Measurements from ENCODE around the gene P2RY12.

The P2RY12 gene

GRCh38 chr3:151384741-151385174, at the start of gene P2RY12:
P2RY12 (minus strand) TSS chr3:151384753; CDS start chr3:151338845, 45,908 bp downstream.
- Mint-ChIP-seq H3K27ac (no peak within 1 kb of the TSS), H3K9me3 (no peaks in the 10 kb centered on the region), H3K4me3 (no peak within 1 kb of the TSS), H3K36me3 (peaks cover 7% of the 10 kb centered on the region), H3K4me1 (peaks cover 5% of the 10 kb centered on the region)
- ATAC-seq (no peak), DNase-seq (ENCODE audit: low spot score in 2 of 2) (no peak)

GRCh38 chr3:151432616-151433372, 48.2 kb upstream of the P2RY12 start:
- no peaks in the 10 kb centered on the region for H3K36me3 Mint-ChIP-seq
- peaks cover 5% of the 10 kb centered on the region for H3K4me1 Mint-ChIP-seq
- no peaks in the 10 kb centered on the region for H3K9me3 Mint-ChIP-seq
- no peak for DNase-seq (ENCODE audit: low spot score in 2 of 2)
- no peak for ATAC-seq
- no peak overlapping the region for H3K4me3 Mint-ChIP-seq
- H3K27ac Mint-ChIP-seq = no peak overlapping the region

- peaks cover 5% of the 10 kb centered on the region for H3K4me1 Mint-ChIP-seq
- H3K4me3 Mint-ChIP-seq = no peak overlapping the region
- no peaks in the 10 kb centered on the region for H3K36me3 Mint-ChIP-seq
- H3K27ac Mint-ChIP-seq = no peak overlapping the region
- DNase-seq (ENCODE audit: low spot score in 2 of 2) (no peak), ATAC-seq (no peak)
- no peaks in the 10 kb centered on the region for H3K9me3 Mint-ChIP-seq
These were observed 47.4 kb upstream of the P2RY12 start for GRCh38 chr3:151431940-151432339.

- DNase-seq (ENCODE audit: low spot score in 2 of 2) = no peak
- Mint-ChIP-seq H3K36me3 (no peaks in the 10 kb centered on the region), H3K9me3 (no peaks in the 10 kb centered on the region), H3K27ac (no peak overlapping the region), H3K4me1 (peaks cover 5% of the 10 kb centered on the region), H3K4me3 (no peak overlapping the region)
- ATAC-seq = no peak
These were observed 46.4 kb upstream of the P2RY12 start for GRCh38 chr3:151430821-151431484.

GRCh38 chr3:151428386-151428785, 43.8 kb upstream of the P2RY12 start:
- H3K36me3 Mint-ChIP-seq = no peaks in the 10 kb centered on the region
- no peak for DNase-seq (ENCODE audit: low spot score in 2 of 2)
- no peaks in the 10 kb centered on the region for H3K9me3 Mint-ChIP-seq
- H3K27ac Mint-ChIP-seq = no peak overlapping the region
- no peak overlapping the region for H3K4me3 Mint-ChIP-seq
- peaks cover 5% of the 10 kb centered on the region for H3K4me1 Mint-ChIP-seq
- no peak for ATAC-seq

GRCh38 chr3:151426341-151426657, 41.7 kb upstream of the P2RY12 start:
- ATAC-seq (no peak), DNase-seq (ENCODE audit: low spot score in 2 of 2) (no peak)
- Mint-ChIP-seq H3K4me1 (peaks cover 5% of the 10 kb centered on the region), H3K36me3 (no peaks in the 10 kb centered on the region), H3K27ac (no peak overlapping the region), H3K4me3 (no peak overlapping the region), H3K9me3 (no peaks in the 10 kb centered on the region)

GRCh38 chr3:151425627-151426340, 41.2 kb upstream of the P2RY12 start:
- Mint-ChIP-seq H3K9me3 (no peaks in the 10 kb centered on the region), H3K36me3 (no peaks in the 10 kb centered on the region), H3K27ac (no peak overlapping the region), H3K4me3 (no peak overlapping the region), H3K4me1 (peaks cover 2% of the 10 kb centered on the region)
- no peak for ATAC-seq
- no peak for DNase-seq (ENCODE audit: low spot score in 2 of 2)

GRCh38 chr3:151423091-151423490, 38.5 kb upstream of the P2RY12 start:
- no peak overlapping the region for H3K4me3 Mint-ChIP-seq
- ATAC-seq = no peak
- no peak for DNase-seq (ENCODE audit: low spot score in 2 of 2)
- H3K36me3 Mint-ChIP-seq = no peaks in the 10 kb centered on the region
- no peaks in the 10 kb centered on the region for H3K9me3 Mint-ChIP-seq
- H3K4me1 Mint-ChIP-seq = no peaks in the 10 kb centered on the region
- H3K27ac Mint-ChIP-seq = no peak overlapping the region

GRCh38 chr3:151421938-151422337, 37.4 kb upstream of the P2RY12 start:
- ATAC-seq (no peak), DNase-seq (ENCODE audit: low spot score in 2 of 2) (no peak)
- Mint-ChIP-seq H3K4me3 (no peak overlapping the region), H3K4me1 (no peaks in the 10 kb centered on the region), H3K9me3 (no peaks in the 10 kb centered on the region), H3K27ac (no peak overlapping the region), H3K36me3 (no peaks in the 10 kb centered on the region)

- Mint-ChIP-seq H3K36me3 (no peaks in the 10 kb centered on the region), H3K27ac (no peak overlapping the region), H3K9me3 (no peaks in the 10 kb centered on the region), H3K4me3 (no peak overlapping the region), H3K4me1 (no peaks in the 10 kb centered on the region)
- ATAC-seq (no peak), DNase-seq (ENCODE audit: low spot score in 2 of 2) (no peak)
These were observed 35.3 kb upstream of the P2RY12 start for GRCh38 chr3:151419806-151420205.

GRCh38 chr3:151415289-151415688, 30.7 kb upstream of the P2RY12 start:
- DNase-seq (ENCODE audit: low spot score in 2 of 2) (no peak), ATAC-seq (no peak)
- H3K27ac Mint-ChIP-seq = no peak overlapping the region
- no peak overlapping the region for H3K4me3 Mint-ChIP-seq
- H3K4me1 Mint-ChIP-seq = no peaks in the 10 kb centered on the region
- no peaks in the 10 kb centered on the region for H3K9me3 Mint-ChIP-seq
- H3K36me3 Mint-ChIP-seq = no peaks in the 10 kb centered on the region

- no peak overlapping the region for H3K27ac Mint-ChIP-seq
- DNase-seq (ENCODE audit: low spot score in 2 of 2) (no peak), ATAC-seq (no peak)
- no peak overlapping the region for H3K4me3 Mint-ChIP-seq
- no peaks in the 10 kb centered on the region for H3K9me3 Mint-ChIP-seq
- H3K36me3 Mint-ChIP-seq = no peaks in the 10 kb centered on the region
- H3K4me1 Mint-ChIP-seq = no peaks in the 10 kb centered on the region
These were observed 28.4 kb upstream of the P2RY12 start for GRCh38 chr3:151412989-151413388.

GRCh38 chr3:151410891-151411559, 26.5 kb upstream of the P2RY12 start:
- no peak for ATAC-seq
- H3K4me1 Mint-ChIP-seq = no peaks in the 10 kb centered on the region
- no peak overlapping the region for H3K27ac Mint-ChIP-seq
- H3K4me3 Mint-ChIP-seq = no peak overlapping the region
- no peaks in the 10 kb centered on the region for H3K9me3 Mint-ChIP-seq
- no peaks in the 10 kb centered on the region for H3K36me3 Mint-ChIP-seq
- no peak for DNase-seq (ENCODE audit: low spot score in 2 of 2)

GRCh38 chr3:151407928-151408327, 23.4 kb upstream of the P2RY12 start:
- Mint-ChIP-seq H3K4me1 (no peaks in the 10 kb centered on the region), H3K9me3 (no peaks in the 10 kb centered on the region), H3K36me3 (no peaks in the 10 kb centered on the region), H3K27ac (no peak overlapping the region), H3K4me3 (no peak overlapping the region)
- ATAC-seq (no peak), DNase-seq (ENCODE audit: low spot score in 2 of 2) (no peak)

- DNase-seq (ENCODE audit: low spot score in 2 of 2) (no peak), ATAC-seq (no peak)
- no peak overlapping the region for H3K27ac Mint-ChIP-seq
- H3K4me1 Mint-ChIP-seq = no peaks in the 10 kb centered on the region
- H3K9me3 Mint-ChIP-seq = no peaks in the 10 kb centered on the region
- no peak overlapping the region for H3K4me3 Mint-ChIP-seq
- H3K36me3 Mint-ChIP-seq = no peaks in the 10 kb centered on the region
These were observed 19.8 kb upstream of the P2RY12 start for GRCh38 chr3:151404316-151404715.
